ENCODE data around the gene GTPBP3. TPM values are rescaled to one million over a fixed set of nuclear protein-coding genes. Genes with fewer than 3 reads are reported as not detected.

GTPBP3 gene
- total and polyA plus RNA-seq, 2 of the 8 experiments (the other 6 are each of a cell fraction or from before 2014, with no cell fraction given) = 30.4 to 56.0 TPM

DNA sequence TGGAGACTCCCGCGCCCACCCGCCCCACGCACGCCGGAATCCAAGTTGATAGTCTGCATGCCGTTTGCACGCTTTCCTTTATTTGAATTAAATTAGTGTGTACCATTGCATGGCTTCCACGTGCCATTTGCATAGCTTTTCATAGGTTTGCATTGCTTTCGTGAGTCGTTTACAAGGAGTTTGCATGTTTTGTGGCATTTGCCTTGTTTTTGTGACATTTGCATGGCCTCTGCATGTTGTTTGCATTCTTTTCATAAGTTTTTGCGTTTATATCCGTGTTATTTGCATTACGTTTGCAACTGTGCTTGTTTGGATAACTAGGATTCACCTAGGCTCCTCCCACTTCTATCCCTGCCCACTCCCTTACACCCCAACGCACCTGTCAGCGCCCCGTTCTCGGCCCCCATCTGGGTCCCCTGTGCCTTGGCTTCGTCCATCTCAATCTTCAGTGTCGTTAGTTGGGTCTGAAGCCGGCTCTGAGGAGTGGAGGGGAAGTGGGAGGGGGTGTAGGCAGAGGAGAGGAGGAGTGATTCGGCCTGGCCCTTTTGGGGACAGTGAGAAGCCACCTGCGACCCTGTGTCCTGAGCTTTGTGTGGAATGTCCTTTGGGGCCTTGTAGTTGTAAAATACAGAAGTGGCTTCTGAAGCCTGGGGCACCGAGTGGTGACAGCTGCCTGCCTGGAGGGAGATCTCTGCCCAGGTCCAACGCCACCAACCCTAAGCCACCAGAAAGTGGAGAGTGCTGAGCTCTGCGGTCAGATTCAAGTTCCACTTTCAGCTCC is 54.2 kb downstream of the GTPBP3 start (continued):
- TF ChIP-seq SAP30 (IDR thresholded peaks at IDR 0.05; ENCODE audit: insufficient read depth, insufficient replicate concordance, low read length) = no peak
- no peak for TF ChIP-seq RAD21 (IDR thresholded peaks at IDR 0.05 in 1 of 2, conservative IDR thresholded peaks at IDR 0.05 in 1 of 2; ENCODE audit: low read depth in 2 of 2, low read length in 2 of 2)
- no peak for TF ChIP-seq MAFK (IDR thresholded peaks at IDR 0.05; ENCODE audit: low read depth, low read length)
- TF ChIP-seq RBBP5 (IDR thresholded peaks at IDR 0.05; ENCODE audit: borderline replicate concordance, low read depth, low read length) = no peak

Other genes with a start within 250 kb of the GTPBP3 start
- gene USE1, start 122.2 kb upstream of the GTPBP3 start, total RNA-seq (2021; fragmentation: NEBNext Ultra II Directional; extraction: Animal tissue kit (Norgen Biotek cat#: 25700)) = 8.7 and 11.8 TPM in 2 replicates
- gene USE1, start 122.2 kb upstream of the GTPBP3 start, polyA plus RNA-seq (2011; rRNA removed) = 13.9 and 16.6 TPM in 2 replicates
- gene OCEL1, start 111.3 kb upstream of the GTPBP3 start, total RNA-seq (2021; fragmentation: NEBNext Ultra II Directional; extraction: Animal tissue kit (Norgen Biotek cat#: 25700)) = 32.1 and 32.6 TPM in 2 replicates
- 13.3 and 20.2 TPM in 2 replicates for gene OCEL1, start 111.3 kb upstream of the GTPBP3 start, polyA plus RNA-seq (2011; rRNA removed)
- 114 and 121 TPM in 2 replicates for gene NR2F6, start 91.6 kb upstream of the GTPBP3 start, total RNA-seq (2021; fragmentation: NEBNext Ultra II Directional; extraction: Animal tissue kit (Norgen Biotek cat#: 25700))
- 99.7 and 147 TPM in 2 replicates for gene NR2F6, start 91.6 kb upstream of the GTPBP3 start, polyA plus RNA-seq (2011; rRNA removed)
- 6.5 and 7.5 TPM in 2 replicates for gene USHBP1, start 72.8 kb upstream of the GTPBP3 start, total RNA-seq (2021; fragmentation: NEBNext Ultra II Directional; extraction: Animal tissue kit (Norgen Biotek cat#: 25700))
- 5.0 and 5.7 TPM in 2 replicates for gene USHBP1, start 72.8 kb upstream of the GTPBP3 start, polyA plus RNA-seq (2011; rRNA removed)
- gene BABAM1, start 70.1 kb upstream of the GTPBP3 start, total RNA-seq (2021; fragmentation: NEBNext Ultra II Directional; extraction: Animal tissue kit (Norgen Biotek cat#: 25700)) = 127 and 134 TPM in 2 replicates
- 133 and 153 TPM in 2 replicates for gene BABAM1, start 70.1 kb upstream of the GTPBP3 start, polyA plus RNA-seq (2011; rRNA removed)
- 6.1 and 6.8 TPM in 2 replicates for gene ANKLE1, start 55.7 kb upstream of the GTPBP3 start, total RNA-seq (2021; fragmentation: NEBNext Ultra II Directional; extraction: Animal tissue kit (Norgen Biotek cat#: 25700))
- 9.6 and 14.2 TPM in 2 replicates for gene ANKLE1, start 55.7 kb upstream of the GTPBP3 start, polyA plus RNA-seq (2011; rRNA removed)
- gene ABHD8, start 34.1 kb upstream of the GTPBP3 start, total RNA-seq (2021; fragmentation: NEBNext Ultra II Directional; extraction: Animal tissue kit (Norgen Biotek cat#: 25700)) = 11.3 and 14.5 TPM in 2 replicates
- gene ABHD8, start 34.1 kb upstream of the GTPBP3 start, polyA plus RNA-seq (2011; rRNA removed) = 18.7 and 28.5 TPM in 2 replicates
- 99.6 and 100 TPM in 2 replicates for gene MRPL34, start 31.7 kb upstream of the GTPBP3 start, total RNA-seq (2021; fragmentation: NEBNext Ultra II Directional; extraction: Animal tissue kit (Norgen Biotek cat#: 25700))
- gene MRPL34, start 31.7 kb upstream of the GTPBP3 start, polyA plus RNA-seq (2011; rRNA removed) = 91.9 and 123 TPM in 2 replicates
- gene DDA1, start 28.0 kb upstream of the GTPBP3 start, total RNA-seq (2021; fragmentation: NEBNext Ultra II Directional; extraction: Animal tissue kit (Norgen Biotek cat#: 25700)) = 34.5 and 35.9 TPM in 2 replicates
- gene DDA1, start 28.0 kb upstream of the GTPBP3 start, polyA plus RNA-seq (2011; rRNA removed) = 29.2 and 30.0 TPM in 2 replicates
- 20.7 and 21.4 TPM in 2 replicates for gene ANO8, start 2.7 kb upstream of the GTPBP3 start, total RNA-seq (2021; fragmentation: NEBNext Ultra II Directional; extraction: Animal tissue kit (Norgen Biotek cat#: 25700))
- gene ANO8, start 2.7 kb upstream of the GTPBP3 start, polyA plus RNA-seq (2011; rRNA removed) = 9.5 and 17.3 TPM in 2 replicates
- 0.27 TPM in 1 of 2 replicates, not detected in the other for gene PLVAP, start 39.8 kb downstream of the GTPBP3 start, total RNA-seq (2021; fragmentation: NEBNext Ultra II Directional; extraction: Animal tissue kit (Norgen Biotek cat#: 25700))
- gene PLVAP, start 39.8 kb downstream of the GTPBP3 start, polyA plus RNA-seq (2011; rRNA removed) = 0.32 and 0.35 TPM in 2 replicates
- gene CCDC194, start 56.6 kb downstream of the GTPBP3 start, total RNA-seq (2021; fragmentation: NEBNext Ultra II Directional; extraction: Animal tissue kit (Norgen Biotek cat#: 25700)) = not detected in 2 replicates
- 0.33 and 0.74 TPM in 2 replicates for gene CCDC194, start 56.6 kb downstream of the GTPBP3 start, polyA plus RNA-seq (2011; rRNA removed)
- gene BST2, start 68.1 kb downstream of the GTPBP3 start, total RNA-seq (2021; fragmentation: NEBNext Ultra II Directional; extraction: Animal tissue kit (Norgen Biotek cat#: 25700)) = 16.8 and 18.1 TPM in 2 replicates
- gene BST2, start 68.1 kb downstream of the GTPBP3 start, polyA plus RNA-seq (2011; rRNA removed) = 72.8 and 117 TPM in 2 replicates
- 36.8 and 37.9 TPM in 2 replicates for gene MVB12A, start 82.5 kb downstream of the GTPBP3 start, total RNA-seq (2021; fragmentation: NEBNext Ultra II Directional; extraction: Animal tissue kit (Norgen Biotek cat#: 25700))
- gene MVB12A, start 82.5 kb downstream of the GTPBP3 start, polyA plus RNA-seq (2011; rRNA removed) = 76.6 and 97.7 TPM in 2 replicates
- 1.4 and 1.6 TPM in 2 replicates for gene TMEM221, start 111.1 kb downstream of the GTPBP3 start, total RNA-seq (2021; fragmentation: NEBNext Ultra II Directional; extraction: Animal tissue kit (Norgen Biotek cat#: 25700))
- gene TMEM221, start 111.1 kb downstream of the GTPBP3 start, polyA plus RNA-seq (2011; rRNA removed) = 2.0 and 2.9 TPM in 2 replicates
- gene NXNL1, start 123.4 kb downstream of the GTPBP3 start, total RNA-seq (2021; fragmentation: NEBNext Ultra II Directional; extraction: Animal tissue kit (Norgen Biotek cat#: 25700)) = not detected in 2 replicates
- gene NXNL1, start 123.4 kb downstream of the GTPBP3 start, polyA plus RNA-seq (2011; rRNA removed) = not detected in 2 replicates
- gene SLC27A1, start 133.0 kb downstream of the GTPBP3 start, total RNA-seq (2021; fragmentation: NEBNext Ultra II Directional; extraction: Animal tissue kit (Norgen Biotek cat#: 25700)) = 7.3 and 7.5 TPM in 2 replicates
- 9.1 and 12.2 TPM in 2 replicates for gene SLC27A1, start 133.0 kb downstream of the GTPBP3 start, polyA plus RNA-seq (2011; rRNA removed)
- 67.5 and 72.8 TPM in 2 replicates for gene PGLS, start 174.1 kb downstream of the GTPBP3 start, total RNA-seq (2021; fragmentation: NEBNext Ultra II Directional; extraction: Animal tissue kit (Norgen Biotek cat#: 25700))
- gene PGLS, start 174.1 kb downstream of the GTPBP3 start, polyA plus RNA-seq (2011; rRNA removed) = 164 and 193 TPM in 2 replicates
- gene COLGALT1, start 218.1 kb downstream of the GTPBP3 start, total RNA-seq (2021; fragmentation: NEBNext Ultra II Directional; extraction: Animal tissue kit (Norgen Biotek cat#: 25700)) = 40.4 and 44.7 TPM in 2 replicates
- 58.1 and 62.8 TPM in 2 replicates for gene COLGALT1, start 218.1 kb downstream of the GTPBP3 start, polyA plus RNA-seq (2011; rRNA removed)